Activated effector memory CD4-positive, alpha-beta T cell treated with anti-CD3 and anti-CD28 coated beads, Interleukin-2, amount 50 U/mL, for 16 hours (primary cell): Measurements from ENCODE around the gene KRTAP10-1.
"Not testable (repeated sequence)": the region's sequence is repeated elsewhere in the genome, so short reads cannot be mapped to it uniquely, and the experiment has no call there.

ENCODE experiments used
- DNase-seq: peaks from one replicate; pipeline ENCODE4 v3.0.0-alpha.2; 2020

KRTAP10-1 gene

GRCh38 chr21:44539991-44540666 lies at the start of gene KRTAP10-1:
TSS of gene KRTAP10-1 (minus strand) at chr21:44540195. CDS start at chr21:44540150, 45 bp downstream.
- peak; percentile 55 for DNase-seq

- DNase-seq, result no peak
These were observed 49.1 kb upstream of the KRTAP10-1 start for GRCh38 chr21:44589094-44589493.

- DNase-seq, result no peak
These were observed 45.9 kb upstream of the KRTAP10-1 start for GRCh38 chr21:44585892-44586291.

GRCh38 chr21:44583800-44584147 lies 43.8 kb upstream of the KRTAP10-1 start:
- DNase-seq, result no peak

GRCh38 chr21:44583089-44583799 lies 43.2 kb upstream of the KRTAP10-1 start:
- no peak for DNase-seq

GRCh38 chr21:44582055-44582454 lies 42.1 kb upstream of the KRTAP10-1 start:
- peak; percentile 47 for DNase-seq

- no peak for DNase-seq
These were observed 41.2 kb upstream of the KRTAP10-1 start for GRCh38 chr21:44581158-44581557.

- not testable (repeated sequence) for DNase-seq
These were observed 40.3 kb upstream of the KRTAP10-1 start, which contains the start of gene KRTAP10-5 for GRCh38 chr21:44580231-44580821. TSS of gene KRTAP10-5 (minus strand) at chr21:44580604. CDS start at chr21:44580578, 26 bp downstream.

- DNase-seq, result no peak
These were observed 39.8 kb upstream of the KRTAP10-1 start for GRCh38 chr21:44579833-44580144.

- DNase-seq, result no peak
These were observed 39.2 kb upstream of the KRTAP10-1 start for GRCh38 chr21:44579056-44579832.

- no peak for DNase-seq
These were observed 38.5 kb upstream of the KRTAP10-1 start for GRCh38 chr21:44578371-44579055.

GRCh38 chr21:44576025-44576420 lies 36.0 kb upstream of the KRTAP10-1 start:
- no peak for DNase-seq

GRCh38 chr21:44575307-44576024 lies 35.5 kb upstream of the KRTAP10-1 start:
- no peak for DNase-seq

- DNase-seq, result no peak
These were observed 34.7 kb upstream of the KRTAP10-1 start for GRCh38 chr21:44574457-44575306.

GRCh38 chr21:44573630-44574456 lies 33.8 kb upstream of the KRTAP10-1 start, which contains the start of gene KRTAP10-4:
TSS of gene KRTAP10-4 (plus strand) at chr21:44573729. CDS start at chr21:44573759, 30 bp downstream.
- peak; percentile 54 for DNase-seq

GRCh38 chr21:44572959-44573583 lies 33.1 kb upstream of the KRTAP10-1 start:
- DNase-seq, result no peak

- DNase-seq, result peak; percentile 46
These were observed 32.1 kb upstream of the KRTAP10-1 start for GRCh38 chr21:44571844-44572782.

- no peak for DNase-seq
These were observed 31.3 kb upstream of the KRTAP10-1 start for GRCh38 chr21:44571296-44571695.
